ENCODE measurements around the gene LPAR1.
A peak's percentile ranks its signal among the peaks of the same experiment; 100 is the strongest.
"Not testable (repeated sequence)": the region's sequence is repeated elsewhere in the genome, so short reads cannot be mapped to it uniquely, and the experiment has no call there.

The LPAR1 gene

DNA sequence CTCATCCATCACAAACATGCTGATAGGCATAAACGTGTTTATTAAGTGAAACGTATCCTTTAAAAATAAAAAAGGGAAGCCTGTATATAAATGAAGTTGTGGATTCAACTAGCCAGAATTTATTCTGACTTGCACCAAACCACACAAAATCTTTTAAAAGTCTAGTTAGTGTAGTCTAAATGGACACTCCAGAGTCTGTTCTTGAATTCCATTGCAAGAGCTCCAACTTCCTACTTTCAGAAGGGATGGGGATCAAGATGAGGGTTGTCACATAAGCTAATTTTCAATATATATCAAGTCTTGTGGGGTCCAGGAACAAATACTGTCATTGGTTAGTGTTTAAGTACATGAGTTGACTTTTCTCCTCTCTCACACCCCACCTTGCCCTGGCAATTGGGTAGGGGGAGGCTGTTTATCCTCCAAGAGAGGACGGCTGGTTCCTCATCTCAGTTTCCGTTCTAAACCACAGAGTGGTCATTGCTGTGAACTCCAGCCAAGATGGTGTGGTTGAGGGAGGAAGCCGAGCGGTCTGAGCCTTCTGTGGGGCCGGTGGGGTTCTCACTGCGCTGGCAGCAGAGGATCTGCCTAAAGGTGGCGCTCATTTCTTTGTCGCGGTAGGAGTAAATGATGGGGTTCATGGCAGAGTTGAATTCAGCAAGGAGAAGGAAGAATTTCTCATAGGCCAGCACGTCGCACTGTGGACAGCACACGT is 163.2 kb downstream of the LPAR1 start:
- no peak for DNase-seq (ENCODE audit: low read depth in 2 of 2)

DNA sequence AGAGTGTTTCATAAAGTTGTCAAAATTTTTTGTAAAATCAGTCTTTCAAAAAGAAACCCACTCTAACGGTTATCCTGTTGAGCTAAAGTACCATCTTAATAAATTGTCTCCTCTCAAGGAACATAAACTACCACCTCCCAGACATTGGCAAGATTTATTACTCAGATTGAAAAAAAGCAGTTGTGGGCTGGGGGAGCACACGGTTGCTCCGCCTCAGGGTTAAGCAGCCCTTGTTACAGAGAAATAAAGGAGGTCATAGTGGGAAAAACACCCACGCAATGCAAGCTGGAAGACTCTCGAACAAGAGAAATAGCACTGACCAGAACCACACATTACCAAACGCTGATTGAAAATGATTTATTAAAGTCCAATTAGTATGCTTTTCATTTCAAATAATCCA is 165.3 kb downstream of the LPAR1 start:
- no peak for DNase-seq (ENCODE audit: low read depth in 2 of 2)

DNA sequence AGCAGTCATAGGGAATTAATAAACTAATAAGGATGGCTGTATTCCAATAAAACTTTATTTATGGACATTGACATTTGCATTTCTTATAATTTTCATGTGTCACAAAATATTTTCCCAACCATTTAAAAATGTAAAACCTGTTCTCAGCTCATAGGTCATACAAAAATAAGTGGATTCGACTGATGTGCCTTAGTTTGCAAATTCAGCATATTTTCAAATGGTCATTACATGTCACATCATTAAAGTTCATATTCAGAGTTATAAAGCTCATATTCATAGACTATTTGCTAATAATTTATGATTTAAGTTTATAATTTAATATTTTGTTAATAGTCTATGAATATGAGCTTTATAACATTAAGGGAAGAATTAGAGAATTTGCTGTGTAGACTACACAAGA is 166.5 kb downstream of the LPAR1 start:
- no peak for DNase-seq (ENCODE audit: low read depth in 2 of 2)

DNA sequence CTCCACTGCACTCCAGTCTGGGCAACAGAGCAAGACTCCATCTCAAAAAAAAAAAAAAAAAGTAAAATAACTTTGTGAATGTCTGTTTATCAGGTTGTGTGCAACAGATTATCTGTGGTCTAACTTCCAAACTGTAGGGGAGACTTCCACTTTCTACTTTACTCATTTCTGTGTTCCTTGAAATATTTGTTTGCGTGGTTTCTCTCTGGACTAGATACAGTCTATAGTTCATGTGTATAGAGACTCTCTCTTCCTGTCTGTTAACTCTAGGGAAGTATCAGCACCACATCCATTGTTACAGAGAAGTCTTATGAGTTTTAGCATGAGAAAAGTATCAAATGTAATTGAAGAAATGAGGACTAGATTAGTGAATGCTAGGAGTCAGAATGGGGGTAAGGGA is 168.3 kb downstream of the LPAR1 start:
- no peak for DNase-seq (ENCODE audit: low read depth in 2 of 2)

DNA sequence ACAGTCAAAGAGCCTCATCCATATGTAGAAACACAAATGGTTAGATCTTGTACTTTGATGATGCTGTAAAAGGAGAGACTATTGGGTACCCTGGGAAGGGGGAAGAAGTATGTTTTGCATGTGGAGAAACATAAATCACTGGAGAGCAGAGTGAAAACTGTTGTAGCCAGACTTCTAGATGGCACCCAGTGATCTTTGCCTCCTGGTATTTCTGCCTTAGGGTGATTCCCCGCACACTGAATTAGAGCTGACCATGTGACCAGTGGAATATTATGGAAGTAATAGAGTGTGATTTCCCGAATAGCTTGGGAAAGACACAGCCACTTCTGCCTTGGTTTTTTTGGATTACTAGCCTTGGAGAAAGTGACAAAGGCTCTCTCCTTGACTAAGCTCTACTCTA is 174.3 kb downstream of the LPAR1 start:
- no peak for DNase-seq (ENCODE audit: low read depth in 2 of 2)

DNA sequence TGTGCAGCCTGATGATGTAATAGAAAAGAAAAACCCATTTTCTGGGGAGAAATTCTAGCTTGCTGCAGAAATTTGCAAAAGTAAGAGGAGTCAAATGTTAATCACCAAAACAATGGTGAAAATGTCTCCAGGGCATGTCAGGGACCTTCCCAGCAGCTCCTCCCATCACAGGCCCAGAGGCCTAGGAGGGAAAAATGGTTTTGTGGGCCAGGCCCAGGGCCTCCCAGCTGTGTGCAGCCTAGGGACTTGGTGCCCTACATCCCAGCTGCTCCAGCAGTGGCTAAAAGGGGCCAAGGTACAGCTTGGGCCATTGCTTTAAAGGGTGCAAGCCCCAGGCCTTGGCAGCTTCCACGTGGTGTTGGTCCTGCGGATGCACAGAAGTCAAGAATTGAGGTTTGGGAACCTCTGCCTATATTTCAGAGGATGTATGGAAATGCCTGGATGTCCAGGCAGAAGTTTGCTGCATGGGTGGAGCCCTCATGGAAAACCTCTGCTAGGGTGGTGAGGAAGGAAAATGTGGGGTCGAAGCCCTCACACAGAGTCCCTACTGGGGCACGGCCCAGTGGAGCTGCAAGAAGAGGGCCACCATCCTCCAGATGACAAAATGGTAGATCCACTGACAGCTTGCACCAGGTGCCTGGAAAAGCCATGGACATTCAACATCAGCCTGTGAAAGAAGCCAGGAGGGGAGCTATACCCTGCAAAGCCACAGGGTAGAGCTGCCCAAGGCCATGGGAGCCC is 176.7 kb downstream of the LPAR1 start:
- DNase-seq (ENCODE audit: low read depth in 2 of 2), result not testable (repeated sequence)

DNA sequence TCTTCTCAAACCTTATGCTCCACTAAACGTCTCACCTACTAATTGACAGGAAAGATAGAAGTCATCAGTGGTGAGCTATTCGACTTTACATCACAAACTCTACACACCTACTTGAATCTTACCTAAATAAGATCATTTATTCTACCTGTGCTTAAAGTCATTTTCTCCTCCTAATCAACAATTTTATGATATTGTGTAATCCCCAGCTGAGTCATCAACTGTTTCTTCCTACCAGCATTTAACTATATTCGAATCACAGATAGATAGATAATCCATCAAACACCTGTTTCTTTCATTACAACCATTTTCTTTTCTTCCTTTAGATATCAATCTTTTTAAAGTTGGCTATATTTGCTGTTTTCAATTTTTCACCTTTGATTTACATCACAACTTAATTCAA is 181.5 kb downstream of the LPAR1 start:
- no peak for DNase-seq (ENCODE audit: low read depth in 2 of 2)

DNA sequence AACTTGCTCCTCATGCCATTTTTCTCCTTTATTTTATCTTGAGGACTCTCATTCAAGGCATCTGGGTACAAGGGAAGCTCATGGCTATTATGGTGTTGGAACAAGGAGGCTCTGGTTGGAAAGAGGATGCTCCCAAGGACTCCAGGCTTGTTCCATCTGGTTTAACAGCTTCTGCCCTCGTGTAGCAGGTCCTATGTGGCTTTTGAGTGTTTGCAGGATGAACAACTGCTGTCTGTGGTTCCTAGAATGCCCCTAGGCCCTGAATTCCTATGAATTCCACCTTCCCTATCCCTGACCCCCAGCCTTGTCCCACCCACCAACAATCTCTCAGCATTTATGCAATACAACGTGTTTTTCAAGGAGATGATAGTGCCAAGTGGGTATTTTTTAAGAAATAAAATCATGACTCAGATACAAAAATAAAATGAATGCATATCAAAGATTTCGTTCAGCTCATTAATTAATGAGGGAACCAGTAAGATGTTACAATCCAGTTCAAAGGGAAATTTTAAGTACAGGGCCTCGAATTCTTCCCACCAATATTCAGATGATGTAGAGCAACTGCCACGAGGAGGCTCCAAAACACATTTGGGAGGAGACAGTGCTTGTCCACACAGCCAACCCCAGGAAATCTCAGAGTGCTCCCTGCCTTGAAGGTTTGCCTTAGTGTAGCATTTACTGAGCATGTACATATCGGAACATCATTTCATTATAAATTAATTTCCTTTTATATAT is 187.7 kb downstream of the LPAR1 start:
- DNase-seq (ENCODE audit: low read depth in 2 of 2), result no peak

DNA sequence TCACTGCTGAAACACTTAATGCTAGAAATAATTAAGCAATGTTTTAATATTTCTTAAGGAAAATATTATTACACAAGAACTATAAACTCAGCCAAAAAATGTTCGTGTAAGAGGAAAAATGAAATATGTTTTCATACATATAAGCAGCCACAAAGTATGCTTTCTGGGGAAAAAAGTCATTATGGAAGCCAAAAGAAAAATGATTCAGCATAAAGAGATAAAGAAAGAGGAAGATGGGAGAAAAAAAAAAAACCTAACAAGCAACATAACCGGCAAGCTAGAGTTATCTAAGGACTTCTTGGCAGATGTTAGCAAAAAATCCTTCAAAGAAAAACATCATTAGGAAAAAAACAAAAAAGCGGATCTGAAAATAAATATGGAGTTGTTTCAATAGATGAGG is 190.6 kb downstream of the LPAR1 start:
- peak; percentile 69 to 74 for DNase-seq (ENCODE audit: low read depth in 2 of 2)

DNA sequence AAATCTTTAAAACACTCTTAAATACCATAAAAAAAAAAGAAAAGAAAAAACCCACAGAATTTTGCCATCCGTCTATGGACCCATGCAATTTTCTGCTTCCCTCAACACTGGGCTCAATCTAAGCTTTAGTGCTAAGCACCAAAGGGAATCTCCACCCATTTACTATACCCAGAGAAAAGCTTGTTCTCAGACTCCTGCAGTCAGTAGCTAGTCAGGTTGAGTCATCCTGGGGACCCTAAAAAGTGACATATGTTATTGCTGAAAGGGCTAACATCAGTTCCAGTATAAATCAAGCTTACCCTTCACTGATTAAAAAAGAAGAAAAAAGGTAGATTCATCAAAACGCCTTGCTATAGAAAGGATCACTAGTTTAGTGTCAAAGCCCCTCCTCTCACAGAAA is 192.1 kb downstream of the LPAR1 start:
- no peak for DNase-seq (ENCODE audit: low read depth in 2 of 2)

DNA sequence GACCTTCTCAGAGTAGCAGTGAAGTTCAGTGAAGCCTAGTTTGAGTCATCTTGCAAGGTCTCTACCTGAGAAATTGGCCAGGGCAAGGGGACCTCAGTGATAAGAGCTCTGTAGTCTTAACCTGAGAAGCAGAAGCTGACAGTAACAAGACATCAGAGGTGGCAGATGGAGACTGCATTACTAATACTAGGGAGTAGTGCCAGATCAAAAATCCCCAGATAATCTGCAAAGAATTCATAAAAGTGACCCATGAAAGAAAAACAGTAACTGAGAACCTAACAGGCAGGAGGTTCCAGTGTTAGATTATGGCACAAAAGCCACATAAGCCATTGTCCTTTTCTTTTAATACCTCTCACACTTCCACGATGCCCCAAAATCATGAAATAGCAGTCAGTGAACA is 194.1 kb downstream of the LPAR1 start:
- DNase-seq (ENCODE audit: low read depth in 2 of 2), result no peak

DNA sequence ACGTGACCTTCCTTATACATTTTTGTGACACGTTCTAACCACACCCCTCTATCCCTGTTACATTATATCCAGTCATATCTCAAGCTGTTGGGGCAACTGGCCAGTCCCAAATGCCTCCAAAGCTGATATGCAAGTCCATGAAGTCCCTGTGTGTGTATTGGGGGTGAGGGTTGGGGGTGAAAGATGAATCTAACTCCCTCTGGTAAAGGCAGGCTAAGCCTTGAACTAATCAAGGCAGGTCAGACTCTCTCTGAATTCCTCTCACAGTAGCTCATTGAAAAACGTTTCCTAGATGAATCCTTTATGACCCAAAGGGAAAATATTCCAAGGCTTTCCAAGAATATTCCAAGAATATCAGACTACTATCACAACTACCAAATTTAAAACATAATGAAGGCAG is 195.3 kb downstream of the LPAR1 start:
- DNase-seq (ENCODE audit: low read depth in 2 of 2), result peak in 1 of 2 experiments; percentile 48

DNA sequence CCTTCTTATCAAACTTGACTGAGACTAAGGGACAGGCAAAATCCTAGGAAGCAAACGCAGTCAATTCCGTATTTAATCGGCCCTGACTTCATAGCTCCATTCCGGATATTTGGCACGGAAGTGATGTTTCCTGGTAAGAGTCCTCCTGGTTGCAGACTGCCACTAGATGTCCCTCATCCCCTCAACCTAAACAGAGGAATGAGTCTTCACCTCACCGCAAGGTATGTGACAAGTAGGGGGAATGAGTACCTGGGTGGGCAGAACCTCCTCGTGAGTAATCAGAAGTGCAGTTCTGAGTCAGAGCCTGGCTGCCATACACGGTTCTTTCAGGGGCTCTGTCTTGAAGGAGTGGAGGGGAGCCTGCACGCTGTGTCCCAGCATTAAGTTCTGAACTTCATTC is 196.1 kb downstream of the LPAR1 start:
- DNase-seq (ENCODE audit: low read depth in 2 of 2), result no peak

DNA sequence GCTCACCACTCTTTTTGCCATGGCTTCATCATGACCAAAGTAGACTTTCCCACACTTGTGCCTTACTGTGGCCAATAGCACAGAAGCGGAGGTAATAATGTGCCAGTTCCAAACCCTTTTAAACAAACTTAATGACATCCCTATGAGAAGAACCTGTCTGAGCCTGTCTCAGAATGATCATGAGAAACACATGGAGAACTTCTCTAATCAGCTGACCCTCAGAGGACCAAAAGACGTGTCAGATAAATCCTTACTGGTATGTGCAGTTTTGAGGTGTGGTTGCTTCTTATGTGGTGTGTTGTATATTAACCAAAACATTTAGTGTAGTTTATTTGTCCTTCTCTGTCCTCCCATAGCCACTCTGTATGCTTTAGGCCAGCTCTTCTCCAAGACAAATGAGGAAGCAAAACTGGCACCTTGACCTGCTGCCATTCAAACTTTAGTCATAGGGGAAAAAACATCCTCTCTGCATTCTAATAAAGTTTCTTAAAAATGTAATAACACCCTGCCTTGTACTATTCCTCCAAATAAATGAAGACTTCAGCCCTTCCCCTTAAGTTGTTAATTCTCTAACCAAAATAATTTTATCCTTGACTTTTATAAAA is 200.8 kb downstream of the LPAR1 start:
- DNase-seq (ENCODE audit: low read depth in 2 of 2), result no peak

DNA sequence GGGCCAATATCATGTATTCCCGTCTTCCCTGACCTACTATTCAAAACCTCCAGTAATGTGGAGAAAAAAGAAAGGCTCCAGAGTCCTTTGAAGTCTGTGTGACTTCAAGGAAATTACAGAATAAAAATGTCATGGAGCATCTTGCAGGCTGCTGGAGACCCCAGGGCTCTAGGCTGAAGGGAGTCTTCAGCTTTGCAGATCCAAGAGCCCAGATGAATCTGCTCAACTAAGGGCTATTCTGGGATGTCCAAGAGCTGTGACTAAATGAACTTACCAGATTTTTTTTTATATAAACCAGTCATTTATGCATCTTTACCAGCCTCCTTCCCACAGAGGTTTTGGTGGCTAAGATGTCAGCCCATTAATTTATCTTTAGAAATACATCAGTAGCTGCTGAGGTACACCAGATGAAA is 202.4 kb downstream of the LPAR1 start:
- peak in 1 of 2 experiments; percentile 22 for DNase-seq (ENCODE audit: low read depth in 2 of 2)

DNA sequence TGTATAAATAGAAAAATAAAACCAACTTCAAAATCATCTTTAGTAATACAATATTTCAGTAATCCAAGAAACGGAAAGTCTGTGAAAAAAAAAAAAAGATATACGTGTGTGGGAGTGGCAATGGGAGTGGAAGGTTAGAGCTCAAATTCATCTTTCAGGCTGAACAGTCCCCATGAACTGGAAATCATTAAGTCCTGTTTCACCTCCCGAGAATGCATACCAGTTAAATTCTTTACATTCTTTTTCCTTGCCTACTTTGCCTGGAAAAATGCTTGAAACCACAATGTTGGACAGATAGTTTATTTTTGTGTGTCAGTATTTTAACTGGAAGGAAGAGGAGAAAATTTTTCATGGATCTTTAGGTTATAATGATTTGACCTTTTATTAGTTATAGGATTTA is 202.9 kb downstream of the LPAR1 start:
- peak; percentile 88 to 89 for DNase-seq (ENCODE audit: low read depth in 2 of 2)

DNA sequence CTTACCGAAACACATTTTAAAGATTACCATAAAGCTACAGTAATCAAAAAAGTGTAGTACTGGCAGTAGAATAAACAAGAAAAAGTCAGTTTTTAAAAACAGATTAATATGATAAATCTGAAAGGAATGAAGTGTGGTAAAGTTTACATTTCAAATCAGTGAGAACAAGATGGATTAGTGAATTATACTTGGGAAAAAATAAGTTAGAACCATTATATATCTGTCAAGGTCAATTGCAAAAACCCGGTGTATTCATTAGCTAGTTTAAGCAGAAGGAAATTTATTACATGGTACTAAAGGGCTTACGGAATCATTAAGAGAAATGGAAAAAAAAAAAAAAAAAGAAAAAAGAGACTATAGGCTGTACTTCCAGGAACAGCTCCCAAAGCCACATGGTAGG is 205.3 kb downstream of the LPAR1 start:
- DNase-seq (ENCODE audit: low read depth in 2 of 2), result no peak

DNA sequence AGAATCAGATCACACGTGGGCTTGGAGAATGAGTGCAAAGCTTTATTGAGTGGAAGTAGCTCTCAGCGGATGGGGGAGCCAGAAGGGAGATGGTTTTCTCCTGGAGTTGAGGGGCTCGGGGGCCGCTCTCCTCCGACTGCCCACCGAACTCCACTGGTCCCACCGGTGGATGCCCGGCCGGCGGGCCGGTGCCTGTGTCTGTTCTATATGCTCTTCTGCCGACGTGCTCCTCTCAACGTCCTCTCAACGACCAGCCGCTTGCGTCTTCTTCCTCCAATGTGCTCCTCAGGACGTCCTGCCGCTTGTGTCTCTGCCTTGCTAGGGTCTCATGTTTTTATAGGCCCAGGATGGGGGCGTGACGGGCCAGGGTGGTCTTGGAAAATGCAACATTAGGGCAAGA is 207.8 kb downstream of the LPAR1 start:
- no peak for DNase-seq (ENCODE audit: low read depth in 2 of 2)

DNA sequence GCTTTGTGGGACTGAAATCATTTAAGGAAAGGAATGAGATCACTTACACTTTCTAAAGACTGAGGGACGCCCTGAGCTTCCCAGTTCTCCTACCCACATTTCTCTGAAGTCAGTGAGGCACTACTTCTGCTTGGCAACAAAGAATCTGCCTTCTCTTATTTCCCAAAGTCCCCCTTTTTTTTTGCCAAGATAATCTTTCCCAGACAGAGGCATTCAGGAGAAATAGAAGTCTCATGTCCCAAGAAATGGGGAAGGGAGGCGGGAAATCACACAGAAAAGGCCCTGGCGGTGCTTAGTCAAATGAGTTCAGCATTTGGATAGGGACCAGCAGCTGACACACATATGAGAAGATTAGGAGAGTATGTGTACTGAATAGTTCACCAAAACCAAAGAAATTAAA is 210.0 kb downstream of the LPAR1 start:
- DNase-seq (ENCODE audit: low read depth in 2 of 2), result peak; percentile 44 to 57

DNA sequence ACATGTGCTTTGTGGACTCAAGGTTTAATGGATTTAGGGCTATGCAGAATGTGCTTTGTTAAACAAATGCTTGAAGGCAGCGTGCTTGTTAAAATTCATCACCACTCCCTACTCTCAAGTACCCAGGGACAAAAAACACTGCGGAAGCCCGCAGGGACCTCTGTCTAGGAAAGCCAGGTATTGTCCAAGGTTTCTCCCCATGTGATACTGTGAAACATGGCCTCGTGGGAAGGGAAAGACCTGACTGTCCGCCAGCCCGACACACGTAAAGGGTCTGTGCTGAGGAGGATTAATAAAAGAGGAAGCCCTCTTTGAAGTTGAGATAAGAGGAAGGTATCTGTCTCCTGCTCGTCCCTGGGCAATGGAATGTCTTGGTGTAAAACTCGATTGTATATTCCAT is 211.9 kb downstream of the LPAR1 start:
- DNase-seq (ENCODE audit: low read depth in 2 of 2), result not testable (repeated sequence)

DNA sequence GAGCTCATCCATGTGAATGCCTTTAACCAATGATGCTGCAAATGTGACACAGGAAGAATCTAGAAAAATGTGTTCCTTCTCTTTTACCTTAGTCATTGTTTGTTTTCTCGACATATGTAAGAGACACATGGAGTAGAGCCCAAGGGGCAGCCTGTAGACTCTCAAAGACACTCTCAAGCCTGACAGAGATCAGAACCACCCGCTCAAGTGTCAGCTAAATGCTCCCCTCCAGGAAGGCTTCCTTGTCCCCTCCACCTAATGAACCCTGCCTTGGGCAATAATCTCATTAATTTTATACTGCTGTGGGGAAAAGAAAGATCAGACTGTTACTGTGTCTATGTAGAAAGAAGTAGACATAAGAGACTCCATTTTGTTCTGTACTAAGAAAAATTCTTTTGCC is 212.3 kb downstream of the LPAR1 start:
- DNase-seq (ENCODE audit: low read depth in 2 of 2), result no peak

DNA sequence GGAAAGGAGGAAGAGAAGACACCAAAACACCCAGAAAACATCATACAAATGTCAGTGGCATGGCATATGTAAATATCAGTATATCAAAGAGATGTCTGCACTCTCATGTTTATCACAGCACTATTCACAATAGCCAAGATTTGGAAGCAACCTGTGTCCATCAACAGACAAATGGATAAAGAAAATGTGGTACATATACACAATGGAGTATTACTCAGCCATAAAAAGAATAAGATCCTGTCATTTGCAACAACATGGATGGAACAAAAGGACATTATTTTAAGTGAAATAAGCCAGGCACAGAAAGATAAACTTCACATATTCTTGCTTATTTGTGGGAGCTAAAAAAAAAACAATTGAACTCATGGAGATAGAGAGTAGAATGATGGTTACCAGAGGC is 213.1 kb downstream of the LPAR1 start:
- DNase-seq (ENCODE audit: low read depth in 2 of 2), result not testable (repeated sequence)

Measured in fibroblast of skin of left biceps (primary cell).